K562 (cell line): ENCODE measurements around the gene ECT2L. TPM values are rescaled to one million over a fixed set of nuclear protein-coding genes. Genes with fewer than 3 reads are reported as not detected.

Source experiments
- ATAC-seq: fragments of 200-7000 bp; cut with Tn5 transposase; 3 replicates; pipeline ENCODE4 v1.9.1; 2020; ENCODE audit warnings: moderate library complexity
- BruUV-seq: library from RNA; stranded (reverse); fragments of 400-500 nt; replicated peaks from 2 replicates; lab custom pipeline; 2021; lab: Mats Ljungman, UMichigan
- CTCF ChIA-PET: fragments of 300-600 bp; formaldehyde crosslinking; extraction: SDS; loops from one replicate; lab custom pipeline; 2021; ENCODE audit warnings: low intra/inter-chr PET ratio; lab: Yijun Ruan, JAX
- POLR2A ChIA-PET: fragments of 300-600, 350-650 bp; sonication (Branson Sonifier 250); formaldehyde crosslinking; extraction: SDS; loops from one replicate; lab custom pipeline; 2021; ENCODE audit warnings: antibody characterized with exemption, inconsistent platforms; lab: Yijun Ruan, JAX
- DNase-seq, 4 experiments: peaks; one replicate each; pipeline versions ENCODE4 v3.0.0 to v3.0.0-alpha.2; 2011 to 2018; ENCODE audit warnings: low spot score in 3 of 4, mixed read lengths in 3 of 4; ENCODE audit errors: extremely low read depth in 1 of 4
- FAIRE-seq: peaks from 2 replicates; lab custom pipeline; 2011; peaks lifted over from hg19 to GRCh38; lab: Jason Lieb, UNC
- H2AFZ ChIP-seq: 2 replicates; pipeline ENCODE4 v1.6.0; 2011; ENCODE audit warnings: low read depth, low read length, control low read depth, inconsistent platforms
- H3K27ac ChIP-seq: fragments of 200-600 bp; 3 replicates; pipeline ENCODE4 v1.8.0; 2011; ENCODE audit warnings: low read depth, mild to moderate bottlenecking, control low read depth, inconsistent platforms, low read length, moderate library complexity, mixed read lengths; ENCODE audit errors: extremely low read depth
- H3K27me3 ChIP-seq, 2 experiments: fragments of 300-600 bp in 1 of 2; 2 replicates in 1 of 2; 3 replicates in 1 of 2; pipeline versions ENCODE4 v1.6.0 to v1.8.0; 2011; ENCODE audit warnings: inconsistent platforms in 2 of 2, low read length in 2 of 2, mild to moderate bottlenecking in 1 of 2, mixed read lengths in 1 of 2, moderate library complexity in 1 of 2; ENCODE audit not compliant: control insufficient read depth in 2 of 2, insufficient read depth in 2 of 2
- H3K36me3 ChIP-seq: fragments of 300-600 bp; 3 replicates; pipeline ENCODE4 v1.8.0; 2011; ENCODE audit warnings: mild to moderate bottlenecking, low read length, inconsistent platforms; ENCODE audit not compliant: control insufficient read depth, insufficient read depth
- H3K4me1 ChIP-seq, 2 experiments: fragments of 200-600 bp in 1 of 2; replicated peaks in 1 of 2; 2 replicates in 1 of 2; 3 replicates in 1 of 2; pipeline versions ENCODE4 v1.5.1 to v1.8.0; 2011; ENCODE audit warnings: inconsistent platforms in 2 of 2, low read length in 2 of 2, mild to moderate bottlenecking in 1 of 2, mixed read lengths in 1 of 2, moderate library complexity in 1 of 2; ENCODE audit not compliant: control insufficient read depth in 2 of 2, insufficient read depth in 2 of 2
- H3K4me2 ChIP-seq: 2 replicates; pipeline ENCODE4 v1.6.1; 2011; ENCODE audit warnings: low read length, control low read depth, inconsistent platforms, mixed read lengths; ENCODE audit not compliant: insufficient read depth
- H3K4me3 ChIP-seq: fragments of 200-600 bp; sonication (generic), shearing (Covaris generic); 2 replicates; pipeline ENCODE4 v1.5.1; 2016; ENCODE audit warnings: control low read depth, inconsistent platforms
- H3K79me2 ChIP-seq: fragments of 200-600 bp; 3 replicates; pipeline ENCODE4 v1.8.0; 2011; ENCODE audit warnings: low read length, inconsistent platforms; ENCODE audit not compliant: control insufficient read depth, insufficient read depth
- H3K9ac ChIP-seq, 2 experiments: 2 replicates each; pipeline versions ENCODE4 v1.6.0 to v1.6.1; 2011; ENCODE audit warnings: low read depth in 2 of 2, low read length in 2 of 2, control low read depth in 1 of 2, inconsistent platforms in 1 of 2, mild to moderate bottlenecking in 1 of 2, mixed read lengths in 1 of 2; ENCODE audit not compliant: insufficient read depth in 1 of 2
- H3K9me1 ChIP-seq: one replicate; pipeline ENCODE4 v1.6.0; 2011; ENCODE audit warnings: inconsistent platforms, mild to moderate bottlenecking, low read length, moderate library complexity; ENCODE audit not compliant: control insufficient read depth, insufficient read depth
- H3K9me3 ChIP-seq: replicated peaks from 2 replicates; pipeline ENCODE4 v1.5.1; 2011; ENCODE audit warnings: low read depth, low read length, inconsistent platforms; ENCODE audit not compliant: control insufficient read depth, insufficient read depth
- H4K20me1 ChIP-seq: replicated peaks from 2 replicates; pipeline ENCODE4 v1.6.1; 2011; ENCODE audit warnings: low read length, inconsistent platforms, mixed read lengths; ENCODE audit not compliant: control insufficient read depth, insufficient read depth
- EP400 ChIP-seq: fragments of 450-650 bp; IDR thresholded peaks from 2 replicates; pipeline ENCODE4 v1.6.1; 2017; ENCODE audit warnings: antibody characterized with exemption, mild to moderate bottlenecking, moderate library complexity
- HDGF ChIP-seq: fragments of 450-650 bp; IDR thresholded peaks from 2 replicates; pipeline ENCODE4 v1.6.1; 2016
- POLR2A ChIP-seq: fragments of 450-650 bp; conservative IDR thresholded peaks from 2 replicates; pipeline ENCODE4 v1.6.1; 2016
- RFX5 ChIP-seq: IDR thresholded peaks from 2 replicates; pipeline ENCODE4 v1.6.1; 2011; ENCODE audit warnings: low read depth, mild to moderate bottlenecking, improper control_type of control experiment, low read length
- SREBF2 ChIP-seq: sonication (generic); formaldehyde crosslinking; IDR thresholded peaks from 2 replicates; pipeline ENCODE4 v1.4.0; 2020; ENCODE audit warnings: mild to moderate bottlenecking, missing genetic modification reagents
- ZFP1 ChIP-seq: fragments of 450-650 bp; formaldehyde crosslinking; IDR thresholded peaks from 2 replicates; pipeline ENCODE4 v1.4.0; 2020; ENCODE audit warnings: mild to moderate bottlenecking, mixed read lengths
- whole genome bisulfite sequencing: fragments of 100-300 bp; shearing (Covaris generic); methylation state at CpG from one replicate; pipeline ENCODE4 v1.1.6; 2016; ENCODE audit warnings: low coverage, mixed read lengths; ENCODE audit not compliant: insufficient coverage; ENCODE audit errors: missing lambda C conversion rate; 5-methylcytosine and 5-hydroxymethylcytosine counted together
- in situ Hi-C: fragments of 300-500 bp; cut with MboI; formaldehyde crosslinking; loops from 4 replicates; pipeline ENCODE4 v1.15.0; 2018; ENCODE audit warnings: inconsistent platforms, mixed read lengths
- intact Hi-C: fragments of 100-400 bp; cut with micrococcal nuclease; formaldehyde crosslinking; loops from 2 replicates; pipeline ENCODE4 v1.14.2; 2022
- polyA plus RNA-seq, 8 experiments: library from polyadenylated mRNA; depleted of rRNA in 4 of 8; stranded (reverse) in 5 of 8; unstranded in 3 of 8; fragments of >200 nt; fragmentation: Nextera tagmentation in 2 of 8; fragmentation: Illumina TruSeq in 1 of 8; extraction: Ambion mirVana in 2 of 8; extraction: Trizol in 1 of 8; gene quantifications; 2 replicates each; pipeline versions ENCODE4 v1.2.1 to v1.2.3, GENCODE V29; 2011 to 2014; ENCODE audit warnings: inconsistent platforms in 1 of 8, missing spikeins in 1 of 8
- total RNA-seq, 7 experiments: library from RNA; depleted of rRNA in 6 of 7; stranded (reverse); fragments of >200 nt in 6 of 7; fragmentation: Illumina TruSeq in 2 of 7; extraction: Trizol in 2 of 7; gene quantifications; 2 replicates each; pipeline versions ENCODE4 v1.2.1 to v1.2.3, GENCODE V29; 2011 to 2021; ENCODE audit warnings: low replicate concordance in 1 of 7

Gene ECT2L
- total and polyA plus RNA-seq, 9 of the 15 experiments (the other 6 are each of a cell fraction or from before 2014, with no cell fraction given), result 0.03 to 0.04 TPM; not detected in 7

GRCh38 chr6:138953451-138953850 lies 157.6 kb downstream of the ECT2L start:
- no peak overlapping the region for H3K4me2 ChIP-seq
- no peak overlapping the region for H3K4me3 ChIP-seq
- intact Hi-C loops (no loop called here), in situ Hi-C loops (no loop called here)
- no peaks in the 10 kb centered on the region for H3K27me3 ChIP-seq
- CTCF ChIA-PET, result no interaction called here
- no peaks in the 10 kb centered on the region for H3K9me3 ChIP-seq
- no peak for FAIRE-seq
- H4K20me1 ChIP-seq, result no peaks in the 10 kb centered on the region
- DNase-seq, result no peak
- H3K9me1 ChIP-seq, result no peaks in the 10 kb centered on the region
- WGBS, result 0% methylated on average over 1 of the region's 1 CpG
- no peaks in the 10 kb centered on the region for H3K79me2 ChIP-seq
- H3K4me1 ChIP-seq, result peaks cover 0 to 6% of the 10 kb centered on the region in 2 experiments; a peak in 2 of 5 replicates
- POLR2A ChIA-PET, result interaction anchor here (0.6 kb wide), 1 partner anchor 190 kb away, joined by 3 read pairs; no protein-coding TSS in a partner anchor
- ATAC-seq, result no peak
- no TSS peak for BruUV-seq
- H3K36me3 ChIP-seq, result no peaks in the 10 kb centered on the region
- no peak overlapping the region for H2AFZ ChIP-seq
- no peak overlapping the region for H3K9ac ChIP-seq
- H3K27ac ChIP-seq, result no peak overlapping the region
- no peak for TF ChIP-seq SREBF2
- no peak for TF ChIP-seq POLR2A
- no peak for TF ChIP-seq ZFP1 (CRISPR knock-in tag)
- TF ChIP-seq RFX5, result no peak
- no peak for TF ChIP-seq HDGF
- TF ChIP-seq EP400, result no peak

Other genes starting within 250 kb of the ECT2L start
- 12.1 and 16.4 TPM in 2 replicates for gene CCDC28A, start 22.3 kb upstream of the ECT2L start, total RNA-seq (2014; rRNA removed)
- gene CCDC28A, start 22.3 kb upstream of the ECT2L start, total RNA-seq (2014; rRNA removed; fragmentation: Illumina TruSeq; extraction: Trizol), result 19.1 and 24.9 TPM in 2 replicates
- gene CCDC28A, start 22.3 kb upstream of the ECT2L start, total RNA-seq (2015; rRNA removed; fragmentation: Illumina TruSeq; extraction: Trizol), result 12.6 and 14.5 TPM in 2 replicates
- gene CCDC28A, start 22.3 kb upstream of the ECT2L start, total RNA-seq (2021), result 14.8 and 16.2 TPM in 2 replicates
- gene CCDC28A, start 22.3 kb upstream of the ECT2L start, polyA plus RNA-seq (2011; rRNA removed), result 28.8 and 35.5 TPM in 2 replicates
- gene CCDC28A, start 22.3 kb upstream of the ECT2L start, polyA plus RNA-seq (2014; fragmentation: Illumina TruSeq; extraction: Trizol), result 18.0 and 20.8 TPM in 2 replicates
- 10 to 100 TPM; 21.1 to 22.7 TPM for gene CCDC28A, start 22.3 kb upstream of the ECT2L start, polyA plus RNA-seq (2014; fragmentation: Nextera tagmentation; extraction: Ambion mirVana)
- 21.3 and 25.5 TPM in 2 replicates for gene CCDC28A, start 22.3 kb upstream of the ECT2L start, polyA plus RNA-seq (2014; rRNA removed)
- 18.3 and 23.2 TPM in 2 replicates for gene REPS1, start 192.2 kb downstream of the ECT2L start, total RNA-seq (2014; rRNA removed)
- 31.2 and 32.5 TPM in 2 replicates for gene REPS1, start 192.2 kb downstream of the ECT2L start, total RNA-seq (2014; rRNA removed; fragmentation: Illumina TruSeq; extraction: Trizol)
- gene REPS1, start 192.2 kb downstream of the ECT2L start, total RNA-seq (2015; rRNA removed; fragmentation: Illumina TruSeq; extraction: Trizol), result 32.9 and 34.6 TPM in 2 replicates
- 29.3 and 30.0 TPM in 2 replicates for gene REPS1, start 192.2 kb downstream of the ECT2L start, total RNA-seq (2021)
- 27.8 and 30.8 TPM in 2 replicates for gene REPS1, start 192.2 kb downstream of the ECT2L start, polyA plus RNA-seq (2011; rRNA removed)
- gene REPS1, start 192.2 kb downstream of the ECT2L start, polyA plus RNA-seq (2014; fragmentation: Illumina TruSeq; extraction: Trizol), result 30.5 and 36.0 TPM in 2 replicates
- 10 to 100 TPM in 1 of 2 experiments, 1 to 10 TPM in 1; 7.9 to 11.4 TPM for gene REPS1, start 192.2 kb downstream of the ECT2L start, polyA plus RNA-seq (2014; fragmentation: Nextera tagmentation; extraction: Ambion mirVana)
- gene REPS1, start 192.2 kb downstream of the ECT2L start, polyA plus RNA-seq (2014; rRNA removed), result 20.5 and 23.3 TPM in 2 replicates
- gene ABRACL, start 232.7 kb downstream of the ECT2L start, total RNA-seq (2014; rRNA removed), result 0.98 and 1.4 TPM in 2 replicates
- gene ABRACL, start 232.7 kb downstream of the ECT2L start, total RNA-seq (2014; rRNA removed; fragmentation: Illumina TruSeq; extraction: Trizol), result 1.9 and 2.1 TPM in 2 replicates
- 2.0 and 2.3 TPM in 2 replicates for gene ABRACL, start 232.7 kb downstream of the ECT2L start, total RNA-seq (2015; rRNA removed; fragmentation: Illumina TruSeq; extraction: Trizol)
- gene ABRACL, start 232.7 kb downstream of the ECT2L start, total RNA-seq (2021), result 1.4 and 1.5 TPM in 2 replicates
- 3.0 and 6.1 TPM in 2 replicates for gene ABRACL, start 232.7 kb downstream of the ECT2L start, polyA plus RNA-seq (2011; rRNA removed)
- 1.6 TPM in 2 replicates for gene ABRACL, start 232.7 kb downstream of the ECT2L start, polyA plus RNA-seq (2014; fragmentation: Illumina TruSeq; extraction: Trizol)
- gene ABRACL, start 232.7 kb downstream of the ECT2L start, polyA plus RNA-seq (2014; fragmentation: Nextera tagmentation; extraction: Ambion mirVana), result 1 to 10 TPM; 3.8 to 5.2 TPM
- gene ABRACL, start 232.7 kb downstream of the ECT2L start, polyA plus RNA-seq (2014; rRNA removed), result 1.1 and 1.3 TPM in 2 replicates